Thyroid gland (tissue), 4 donors: ENCODE results near the gene UBE2R2.

ENCODE experiments used
- CTCF ChIP-seq, 6 experiments: fragments of 200-600 bp in 3 of 6; fragments of 450-650 bp in 3 of 6; sonication (generic) in 3 of 6; IDR thresholded peaks; one replicate each; pipeline ENCODE4 v1.5.1; 2016 to 2019; ENCODE audit warnings: antibody characterized with exemption in 6 of 6, mild to moderate bottlenecking in 2 of 6, inconsistent platforms in 1 of 6, moderate library complexity in 1 of 6
- POLR2A ChIP-seq, 2 donors: fragments of 450-650 bp; IDR thresholded peaks; one replicate each; pipeline ENCODE4 v1.6.1; 2017; ENCODE audit warnings: antibody characterized with exemption in 2 of 2, mild to moderate bottlenecking in 2 of 2, moderate library complexity in 1 of 2

GRCh38 chr9:33785914-33786313 is 31.0 kb upstream of the UBE2R2 start:
- TF ChIP-seq CTCF (IDR thresholded peaks at IDR 0.05) (no peak), POLR2A (IDR thresholded peaks at IDR 0.05) (no peak)
